NT2/D1 (cell line): ENCODE measurements around the gene MEN1.
A peak's percentile ranks its signal among the peaks of the same experiment; 100 is the strongest.
"Not testable (repeated sequence)": the region's sequence is repeated elsewhere in the genome, so short reads cannot be mapped to it uniquely, and the experiment has no call there.

ENCODE experiments used
- DNase-seq: peaks from one replicate; pipeline ENCODE4 v3.0.0-alpha.2; 2011; ENCODE audit warnings: low read depth, low spot score
- H3K27me3 ChIP-seq: 2 replicates; pipeline ENCODE4 v1.6.0; 2011; ENCODE audit warnings: mild to moderate bottlenecking; ENCODE audit not compliant: insufficient read length, insufficient read depth
- H3K36me3 ChIP-seq: 2 replicates; pipeline ENCODE4 v1.6.1; 2011; ENCODE audit warnings: mild to moderate bottlenecking, low read length, mixed read lengths; ENCODE audit not compliant: insufficient read depth, insufficient read length
- H3K4me1 ChIP-seq: 2 replicates; pipeline ENCODE4 v1.5.1; 2011; ENCODE audit not compliant: insufficient read depth, insufficient read length
- H3K4me3 ChIP-seq: 2 replicates; pipeline ENCODE4 v1.5.1; 2011; ENCODE audit warnings: low read depth; ENCODE audit not compliant: insufficient read length
- H3K9ac ChIP-seq: 2 replicates; pipeline ENCODE4 v1.6.0; 2011; ENCODE audit warnings: low read depth; ENCODE audit not compliant: insufficient read length
- H3K9me3 ChIP-seq: 2 replicates; pipeline ENCODE4 v1.5.1; 2011; ENCODE audit warnings: mild to moderate bottlenecking, low read length; ENCODE audit not compliant: insufficient read depth
- SUZ12 ChIP-seq: IDR thresholded peaks from 2 replicates; pipeline ENCODE4 v1.6.1; 2011; ENCODE audit not compliant: insufficient read length, insufficient read depth; ENCODE audit errors: extremely low read depth
- YY1 ChIP-seq: IDR thresholded peaks from 2 replicates; pipeline ENCODE4 v1.6.1; 2011; ENCODE audit not compliant: insufficient read length, insufficient read depth
- ZNF274 ChIP-seq: IDR thresholded peaks from 2 replicates; pipeline ENCODE4 v1.6.1; 2011; ENCODE audit warnings: mild to moderate bottlenecking, low read depth, low read length

MEN1 gene

DNA sequence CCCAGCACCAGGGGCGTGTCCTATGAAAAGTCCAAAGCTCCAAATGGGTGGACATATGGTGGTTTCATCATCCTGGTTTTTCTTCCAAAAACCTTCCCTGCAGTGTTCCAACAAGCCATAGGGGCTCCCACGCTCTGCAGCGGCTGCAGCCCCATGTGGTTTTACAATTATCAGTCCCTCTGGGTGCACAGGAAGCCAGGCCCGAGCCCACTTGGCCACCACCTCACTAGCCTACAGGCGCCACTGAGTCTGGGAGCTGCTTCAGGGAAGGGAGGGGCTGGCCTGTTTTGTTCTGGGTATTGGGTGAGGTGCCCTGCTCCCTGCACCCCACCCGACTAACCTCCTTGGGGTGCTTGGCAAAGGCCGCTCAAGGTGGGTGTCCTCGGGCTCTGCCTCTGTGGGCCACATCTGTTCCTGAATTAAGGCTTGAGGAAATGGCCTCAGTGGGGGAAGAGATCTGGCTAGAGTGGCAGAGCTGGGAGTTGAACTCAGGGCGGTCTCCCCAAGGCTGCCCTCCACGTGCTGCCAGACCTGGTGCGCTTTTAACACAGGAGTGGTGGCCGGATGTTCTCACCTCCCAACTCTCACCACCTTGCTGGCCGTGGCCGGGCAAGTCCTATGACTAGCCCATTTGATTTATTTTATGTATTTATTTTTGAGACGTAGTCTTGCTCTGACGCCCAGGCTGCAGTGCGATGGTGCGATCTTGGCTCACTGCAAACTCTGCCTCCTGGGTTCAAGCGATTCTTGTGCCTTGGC lies 39.4 kb upstream of the MEN1 start:
- Histone ChIP-seq H3K4me3 (no peak overlapping the region), H3K4me1 (peaks cover 34% of the 10 kb centered on the region)

DNA sequence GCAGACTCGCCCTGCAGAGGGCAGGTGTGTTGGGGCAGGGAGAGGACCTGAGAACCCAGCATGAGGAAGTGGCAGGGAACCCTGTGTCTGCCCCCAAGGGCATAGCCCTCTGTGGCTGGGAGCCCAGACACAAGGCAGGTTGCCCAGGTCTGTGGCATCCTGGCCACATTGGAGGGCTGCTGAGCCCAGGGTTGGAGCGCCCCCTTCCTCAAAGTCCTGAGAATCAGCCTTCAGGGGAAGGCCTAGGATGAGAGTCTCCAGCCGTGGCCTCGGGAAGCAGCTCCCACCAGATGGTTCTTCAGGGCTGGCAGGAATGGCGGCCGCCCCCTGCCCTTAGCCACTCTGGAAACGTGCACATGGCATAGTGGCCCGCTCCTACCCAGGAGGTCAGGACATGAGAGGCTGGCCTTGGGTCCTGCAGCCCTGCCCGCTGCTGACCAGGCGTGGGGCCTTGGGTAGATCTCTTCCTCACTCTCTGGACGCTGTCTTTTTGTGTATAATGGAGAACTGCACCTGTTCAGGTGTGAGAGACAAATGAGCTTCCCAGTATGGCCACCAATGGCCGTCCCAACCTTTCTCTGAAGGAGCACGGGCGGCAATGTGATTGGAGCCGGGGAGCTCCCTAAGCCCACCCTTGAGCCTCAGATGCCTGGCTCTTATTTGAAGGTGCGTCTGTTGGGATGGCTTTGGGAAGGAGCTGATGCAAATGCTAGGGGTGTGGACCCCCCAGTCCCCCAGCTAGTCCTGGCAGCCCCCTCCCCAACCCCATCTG lies 38.7 kb upstream of the MEN1 start:
- no peak for DNase-seq
- H3K9me3 ChIP-seq = no peaks in the 10 kb centered on the region
- H3K36me3 ChIP-seq = peaks cover 22% of the 10 kb centered on the region
- H3K4me1 ChIP-seq = peaks cover 28% of the 10 kb centered on the region
- H3K4me3 ChIP-seq = no peak overlapping the region
- H3K9ac ChIP-seq = no peak overlapping the region
- H3K27me3 ChIP-seq = no peaks in the 10 kb centered on the region
- no peak for TF ChIP-seq ZNF274
- TF ChIP-seq SUZ12 = no peak
- TF ChIP-seq YY1 = no peak

More for the DNA sequence above, 39.4 kb upstream of the MEN1 start:
- no peak for DNase-seq
- TF ChIP-seq YY1 (no peak), ZNF274 (no peak), SUZ12 (no peak)
- peaks cover 30% of the 10 kb centered on the region for H3K36me3 ChIP-seq
- no peaks in the 10 kb centered on the region for H3K9me3 ChIP-seq
- H3K9ac ChIP-seq = peak overlapping the region; percentile 24
- H3K27me3 ChIP-seq = no peaks in the 10 kb centered on the region

DNA sequence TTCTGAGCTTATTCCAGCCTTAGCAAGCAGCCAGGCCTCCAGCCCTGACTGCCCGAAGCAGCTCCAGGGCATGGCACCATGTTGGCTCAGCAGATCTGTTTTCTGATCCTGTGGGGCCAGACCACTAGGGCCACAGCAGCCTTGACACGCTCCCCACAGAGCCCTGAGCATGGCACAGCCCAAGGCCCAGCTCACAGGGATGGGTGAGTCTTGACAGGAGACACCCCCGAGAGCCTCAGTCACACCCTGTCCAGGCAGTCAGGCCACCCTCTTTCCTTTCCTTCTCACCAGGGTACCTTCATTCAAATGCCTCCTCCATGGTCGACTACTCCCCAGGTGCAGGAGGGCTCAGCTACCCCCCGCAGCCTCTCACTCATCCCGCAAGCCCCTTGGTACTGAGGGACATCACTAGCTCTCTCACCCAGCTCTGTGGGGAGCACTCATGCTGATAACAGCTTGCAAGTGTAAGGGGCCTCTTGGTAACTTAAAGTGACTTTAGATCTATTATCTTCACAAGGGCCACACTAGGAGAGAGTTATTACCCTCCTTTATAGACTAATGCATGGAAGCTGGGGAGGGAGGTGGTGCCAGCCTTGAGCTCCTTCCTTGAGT lies 38.0 kb upstream of the MEN1 start:
- no peaks in the 10 kb centered on the region for H3K9me3 ChIP-seq
- TF ChIP-seq ZNF274 = no peak
- no peak for TF ChIP-seq YY1
- TF ChIP-seq SUZ12 = no peak
- no peak for DNase-seq
- no peak overlapping the region for H3K9ac ChIP-seq
- H3K4me1 ChIP-seq = peaks cover 29% of the 10 kb centered on the region
- H3K27me3 ChIP-seq = no peaks in the 10 kb centered on the region
- H3K4me3 ChIP-seq = no peak overlapping the region
- peaks cover 15% of the 10 kb centered on the region for H3K36me3 ChIP-seq

DNA sequence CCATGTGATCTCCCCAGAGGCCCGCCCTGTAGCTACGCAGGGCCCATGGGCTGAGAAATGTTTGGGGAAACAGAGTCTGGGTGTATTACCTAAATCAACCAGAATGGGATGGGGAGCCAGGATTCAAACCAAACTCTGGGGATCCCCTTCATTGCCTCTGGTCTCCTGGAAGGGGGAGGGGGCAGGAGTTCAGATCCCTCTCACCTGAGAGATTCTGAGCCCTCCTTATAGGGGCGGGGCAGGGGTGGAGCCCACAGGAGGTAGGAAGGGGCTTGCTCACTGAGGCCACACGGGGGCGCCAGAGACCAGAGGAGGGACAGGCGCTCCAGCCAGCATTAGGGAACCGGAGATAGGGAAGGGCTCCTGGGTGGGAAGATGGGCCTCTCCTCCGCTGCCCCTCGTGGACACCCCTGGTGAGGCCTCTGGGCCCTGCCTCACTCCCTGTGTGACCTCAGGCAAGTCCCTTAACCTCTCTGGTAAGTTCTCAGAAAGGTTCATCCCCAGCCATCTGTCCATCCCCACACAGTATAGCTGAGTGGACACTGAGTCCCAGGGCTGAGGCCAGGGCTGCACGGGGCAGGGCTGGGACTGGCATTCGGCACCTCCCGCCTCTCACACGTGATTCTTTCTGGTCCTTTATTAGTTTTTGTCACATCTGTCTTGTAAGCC lies 36.8 kb upstream of the MEN1 start:
- Histone ChIP-seq H3K9ac (no peak overlapping the region), H3K36me3 (peaks cover 5% of the 10 kb centered on the region), H3K9me3 (no peaks in the 10 kb centered on the region), H3K4me3 (no peak overlapping the region), H3K4me1 (peaks cover 33% of the 10 kb centered on the region), H3K27me3 (no peaks in the 10 kb centered on the region)
- TF ChIP-seq ZNF274 = no peak
- no peak for TF ChIP-seq YY1
- no peak for TF ChIP-seq SUZ12
- peak; percentile 92 for DNase-seq

DNA sequence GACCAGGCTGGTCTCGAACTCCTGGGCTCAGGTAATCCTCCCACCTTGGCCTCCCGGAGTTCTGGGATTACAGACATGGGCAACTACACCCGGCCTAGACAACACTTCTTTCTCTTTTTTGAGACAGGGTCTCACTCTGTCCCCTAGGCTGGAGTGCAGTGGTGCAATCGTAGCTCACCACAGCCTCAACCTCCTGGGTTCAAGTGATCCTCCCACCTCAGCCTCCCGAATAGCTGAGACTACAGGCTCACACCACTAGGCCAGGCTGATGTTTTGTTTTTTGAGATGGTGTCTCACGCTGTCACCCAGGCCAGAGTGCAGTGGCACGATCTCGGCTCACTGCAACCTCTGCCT lies 35.4 kb upstream of the MEN1 start:
- H3K27me3 ChIP-seq, H3K36me3 ChIP-seq, H3K4me3 ChIP-seq, H3K9me3 ChIP-seq, DNase-seq, H3K9ac ChIP-seq: not testable (repeated sequence)
- peaks cover 28% of the 10 kb centered on the region for H3K4me1 ChIP-seq

DNA sequence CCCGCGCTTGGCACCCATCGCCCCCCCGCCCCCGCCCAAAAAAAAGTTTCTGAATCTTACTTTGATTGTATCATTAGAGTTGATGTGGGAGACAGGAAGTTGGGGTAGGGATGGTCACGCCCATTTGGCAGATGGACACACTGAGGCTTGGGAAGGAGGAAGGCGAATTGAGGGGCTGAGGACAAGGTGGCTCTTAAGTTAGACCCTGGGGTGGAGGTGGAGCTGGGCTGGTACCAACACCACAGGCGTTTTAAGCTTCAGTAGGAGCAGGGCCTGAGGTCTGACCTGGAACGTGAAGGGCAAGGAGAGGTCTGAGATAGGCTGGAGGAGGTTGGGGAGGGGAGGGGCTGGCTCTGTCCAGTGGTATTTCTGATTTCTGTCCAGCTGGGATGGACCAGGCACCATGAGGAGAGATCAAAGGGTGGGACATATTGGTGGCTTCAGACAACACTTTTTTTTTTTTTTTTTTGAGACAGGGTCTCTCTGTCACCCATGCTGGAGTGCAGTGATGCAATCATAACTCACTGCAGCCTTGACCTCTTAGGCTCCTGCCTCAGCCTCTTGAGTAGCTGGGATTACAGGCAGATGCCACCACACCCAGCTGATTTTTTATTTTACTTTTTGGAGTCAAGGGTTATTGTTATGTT lies 34.9 kb upstream of the MEN1 start:
- Histone ChIP-seq H3K4me3 (peak overlapping the region; percentile 62), H3K9me3 (no peaks in the 10 kb centered on the region), H3K36me3 (no peaks in the 10 kb centered on the region), H3K4me1 (peaks cover 28% of the 10 kb centered on the region), H3K9ac (peak overlapping the region; percentile 69), H3K27me3 (no peaks in the 10 kb centered on the region)
- TF ChIP-seq YY1 = no peak
- TF ChIP-seq ZNF274 = no peak
- TF ChIP-seq SUZ12 = no peak
- no peak for DNase-seq
